ENCODE measurements around the gene FRMD1.

FRMD1 gene

GRCh38 chr6:168095171-168095691 is 16.2 kb upstream of the FRMD1 start:
- WGBS (ENCODE audit: insufficient coverage, insufficient read length), result no CpG with 5 or more reads among the region's 17 CpGs
- H3K36me3 ChIP-seq (ENCODE audit: control insufficient read depth, insufficient read depth, low read length), result no peaks in the 10 kb centered on the region
- H3K9me3 ChIP-seq (ENCODE audit: control insufficient read depth, insufficient read depth, low read length), result no peaks in the 10 kb centered on the region
- DNase-seq (ENCODE audit: low read depth, low spot score), result no peak
- no peak overlapping the region for H3K4me3 ChIP-seq (ENCODE audit: low read length)
- H3K4me1 ChIP-seq (ENCODE audit: control insufficient read depth, insufficient read depth, low read length), result peaks cover 4% of the 10 kb centered on the region
- H3K27me3 ChIP-seq (ENCODE audit: control insufficient read depth, insufficient read depth, low read length), result peaks cover under 1% of the 10 kb centered on the region
- H3K27ac ChIP-seq (ENCODE audit: low read length), result no peak overlapping the region

GRCh38 chr6:168093634-168094033 is 14.6 kb upstream of the FRMD1 start:
- H3K27ac ChIP-seq (ENCODE audit: low read length), result no peak overlapping the region
- WGBS (ENCODE audit: insufficient coverage, insufficient read length), result no CpG with 5 or more reads among the region's 11 CpGs
- H3K36me3 ChIP-seq (ENCODE audit: control insufficient read depth, insufficient read depth, low read length), result no peaks in the 10 kb centered on the region
- H3K9me3 ChIP-seq (ENCODE audit: control insufficient read depth, insufficient read depth, low read length), result no peaks in the 10 kb centered on the region
- no peak overlapping the region for H3K4me3 ChIP-seq (ENCODE audit: low read length)
- no peaks in the 10 kb centered on the region for H3K27me3 ChIP-seq (ENCODE audit: control insufficient read depth, insufficient read depth, low read length)
- no peak for DNase-seq (ENCODE audit: low read depth, low spot score)
- H3K4me1 ChIP-seq (ENCODE audit: control insufficient read depth, insufficient read depth, low read length), result peaks cover 3% of the 10 kb centered on the region

GRCh38 chr6:168093071-168093505 is 14.1 kb upstream of the FRMD1 start:
- DNase-seq (ENCODE audit: low read depth, low spot score), result no peak
- Histone ChIP-seq H3K4me3 (ENCODE audit: low read length) (no peak overlapping the region), H3K36me3 (ENCODE audit: control insufficient read depth, insufficient read depth, low read length) (no peaks in the 10 kb centered on the region), H3K4me1 (ENCODE audit: control insufficient read depth, insufficient read depth, low read length) (peaks cover 4% of the 10 kb centered on the region), H3K27ac (ENCODE audit: low read length) (no peak overlapping the region), H3K27me3 (ENCODE audit: control insufficient read depth, insufficient read depth, low read length) (no peaks in the 10 kb centered on the region), H3K9me3 (ENCODE audit: control insufficient read depth, insufficient read depth, low read length) (no peaks in the 10 kb centered on the region)
- no CpG with 5 or more reads among the region's 12 CpGs for WGBS (ENCODE audit: insufficient coverage, insufficient read length)

- Histone ChIP-seq H3K27me3 (ENCODE audit: control insufficient read depth, insufficient read depth, low read length) (no peaks in the 10 kb centered on the region), H3K4me1 (ENCODE audit: control insufficient read depth, insufficient read depth, low read length) (peaks cover 4% of the 10 kb centered on the region), H3K9me3 (ENCODE audit: control insufficient read depth, insufficient read depth, low read length) (no peaks in the 10 kb centered on the region), H3K4me3 (ENCODE audit: low read length) (no peak overlapping the region), H3K36me3 (ENCODE audit: control insufficient read depth, insufficient read depth, low read length) (no peaks in the 10 kb centered on the region), H3K27ac (ENCODE audit: low read length) (no peak overlapping the region)
- no peak for DNase-seq (ENCODE audit: low read depth, low spot score)
- WGBS (ENCODE audit: insufficient coverage, insufficient read length), result no CpG with 5 or more reads among the region's 8 CpGs
These were observed 13.5 kb upstream of the FRMD1 start for GRCh38 chr6:168092541-168092940.

- Histone ChIP-seq H3K9me3 (ENCODE audit: control insufficient read depth, insufficient read depth, low read length) (no peaks in the 10 kb centered on the region), H3K4me3 (ENCODE audit: low read length) (no peak overlapping the region), H3K27me3 (ENCODE audit: control insufficient read depth, insufficient read depth, low read length) (no peaks in the 10 kb centered on the region), H3K27ac (ENCODE audit: low read length) (no peak overlapping the region), H3K36me3 (ENCODE audit: control insufficient read depth, insufficient read depth, low read length) (no peaks in the 10 kb centered on the region), H3K4me1 (ENCODE audit: control insufficient read depth, insufficient read depth, low read length) (peaks cover 4% of the 10 kb centered on the region)
- no peak for DNase-seq (ENCODE audit: low read depth, low spot score)
- no CpG with 5 or more reads among the region's 28 CpGs for WGBS (ENCODE audit: insufficient coverage, insufficient read length)
These were observed 12.6 kb upstream of the FRMD1 start for GRCh38 chr6:168091381-168092264.

DNA sequence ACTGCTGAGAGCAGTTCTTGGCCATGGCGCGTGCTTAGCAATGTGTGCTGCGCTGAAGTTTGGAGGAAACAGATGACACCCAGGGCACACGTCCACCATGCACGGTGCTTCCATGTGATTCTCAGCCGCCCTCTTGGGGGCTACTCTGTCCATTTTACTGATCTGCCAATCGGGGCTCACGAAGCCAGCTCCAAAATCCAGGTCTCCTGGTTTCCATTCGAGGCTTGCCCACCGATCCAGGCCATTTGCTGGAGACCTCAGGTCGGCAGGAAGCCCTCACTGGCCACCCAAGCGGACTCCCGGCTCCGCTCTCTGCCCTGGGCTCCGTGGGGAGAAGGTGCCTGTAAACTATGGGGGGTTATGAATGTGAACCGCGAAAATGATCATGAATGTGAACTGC is 11.7 kb upstream of the FRMD1 start:
- H3K9me3 ChIP-seq (ENCODE audit: control insufficient read depth, insufficient read depth, low read length), result no peaks in the 10 kb centered on the region
- no CpG with 5 or more reads among the region's 17 CpGs for WGBS (ENCODE audit: insufficient coverage, insufficient read length)
- DNase-seq (ENCODE audit: low read depth, low spot score), result no peak
- peaks cover 4% of the 10 kb centered on the region for H3K4me1 ChIP-seq (ENCODE audit: control insufficient read depth, insufficient read depth, low read length)
- no peaks in the 10 kb centered on the region for H3K27me3 ChIP-seq (ENCODE audit: control insufficient read depth, insufficient read depth, low read length)
- H3K4me3 ChIP-seq (ENCODE audit: low read length), result no peak overlapping the region
- H3K36me3 ChIP-seq (ENCODE audit: control insufficient read depth, insufficient read depth, low read length), result no peaks in the 10 kb centered on the region
- no peak overlapping the region for H3K27ac ChIP-seq (ENCODE audit: low read length)

DNA sequence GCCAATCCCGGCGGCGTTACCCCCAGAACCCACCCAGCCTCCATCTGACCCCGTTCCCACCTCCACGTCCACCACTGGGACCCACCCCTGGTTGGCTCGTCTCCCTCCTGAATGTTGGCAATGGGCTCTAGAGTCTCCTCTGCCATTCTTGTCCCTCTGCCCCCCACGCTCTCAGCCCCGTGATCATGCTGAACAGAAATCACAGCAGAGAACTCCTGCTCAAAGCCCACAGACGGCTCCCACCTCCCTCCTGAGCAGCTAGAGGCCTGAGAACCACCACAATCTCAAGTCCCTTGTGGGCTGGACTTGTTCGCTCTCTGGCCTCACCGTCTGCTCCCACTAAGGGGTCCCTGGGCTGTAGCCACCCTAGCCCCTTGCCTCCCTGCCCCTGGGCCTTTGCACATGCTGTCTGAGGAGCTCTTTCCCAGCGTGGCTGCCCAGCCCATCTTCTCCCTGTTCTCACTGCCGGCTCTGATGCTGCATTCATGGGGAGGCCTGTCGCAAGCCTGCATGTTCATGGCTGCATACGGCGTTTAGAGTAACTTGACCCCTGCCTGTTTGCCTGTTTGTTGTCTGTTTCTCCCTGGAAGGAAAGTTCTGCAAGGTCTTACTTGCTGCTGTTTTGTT is 11.2 kb upstream of the FRMD1 start:
- Histone ChIP-seq H3K27ac (ENCODE audit: low read length) (no peak overlapping the region), H3K27me3 (ENCODE audit: control insufficient read depth, insufficient read depth, low read length) (no peaks in the 10 kb centered on the region), H3K9me3 (ENCODE audit: control insufficient read depth, insufficient read depth, low read length) (no peaks in the 10 kb centered on the region), H3K4me1 (ENCODE audit: control insufficient read depth, insufficient read depth, low read length) (peaks cover 4% of the 10 kb centered on the region), H3K4me3 (ENCODE audit: low read length) (no peak overlapping the region), H3K36me3 (ENCODE audit: control insufficient read depth, insufficient read depth, low read length) (no peaks in the 10 kb centered on the region)
- no CpG with 5 or more reads among the region's 16 CpGs for WGBS (ENCODE audit: insufficient coverage, insufficient read length)
- DNase-seq (ENCODE audit: low read depth, low spot score), result no peak

DNA sequence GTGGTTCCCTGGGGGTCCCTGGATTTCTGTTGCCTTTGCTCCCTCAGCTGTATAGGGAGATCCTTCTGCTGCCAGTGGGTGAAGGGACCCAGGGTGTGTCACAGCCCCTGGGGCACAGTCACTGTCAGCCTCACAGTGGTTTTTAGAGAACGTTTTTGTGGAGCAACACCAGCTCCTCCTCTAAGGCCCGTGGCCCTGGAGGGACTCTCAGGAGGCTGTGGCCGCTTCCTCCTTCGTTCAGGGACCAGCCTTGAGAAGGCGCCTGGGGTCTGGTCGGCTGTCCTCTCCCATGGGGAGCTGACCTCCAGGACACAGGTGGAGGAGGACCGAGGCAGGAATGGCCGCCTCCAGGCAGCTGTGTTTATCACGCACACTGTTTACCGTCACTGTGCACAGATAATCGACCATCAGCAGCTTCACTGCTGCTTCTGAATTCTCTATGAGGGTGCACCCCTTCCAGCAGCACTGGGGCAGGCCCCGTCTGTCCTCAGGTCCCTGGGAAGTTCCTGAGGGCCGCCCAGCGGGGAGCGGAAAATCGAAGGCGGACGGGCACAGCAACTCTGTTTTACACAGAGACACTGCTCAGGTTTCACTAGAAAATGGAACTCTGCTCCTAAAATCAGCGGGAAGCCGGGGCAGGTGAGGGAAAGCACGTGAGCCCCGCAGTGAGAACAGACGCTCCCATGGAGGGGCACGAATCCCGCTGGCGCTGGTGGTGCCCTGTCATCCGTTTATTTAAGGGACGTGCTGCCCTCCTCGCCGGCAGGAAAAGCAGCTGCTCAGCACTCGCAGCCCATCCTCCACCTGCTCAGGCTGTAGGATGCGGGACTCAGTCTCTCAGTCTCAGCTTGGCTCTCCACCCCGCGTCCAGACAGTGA is 10.4 kb upstream of the FRMD1 start:
- Histone ChIP-seq H3K4me3 (ENCODE audit: low read length) (no peak overlapping the region), H3K36me3 (ENCODE audit: control insufficient read depth, insufficient read depth, low read length) (no peaks in the 10 kb centered on the region), H3K27me3 (ENCODE audit: control insufficient read depth, insufficient read depth, low read length) (no peaks in the 10 kb centered on the region), H3K27ac (ENCODE audit: low read length) (no peak overlapping the region), H3K9me3 (ENCODE audit: control insufficient read depth, insufficient read depth, low read length) (no peaks in the 10 kb centered on the region), H3K4me1 (ENCODE audit: control insufficient read depth, insufficient read depth, low read length) (peaks cover 4% of the 10 kb centered on the region)
- no peak for DNase-seq (ENCODE audit: low read depth, low spot score)
- no CpG with 5 or more reads among the region's 34 CpGs for WGBS (ENCODE audit: insufficient coverage, insufficient read length)

DNA sequence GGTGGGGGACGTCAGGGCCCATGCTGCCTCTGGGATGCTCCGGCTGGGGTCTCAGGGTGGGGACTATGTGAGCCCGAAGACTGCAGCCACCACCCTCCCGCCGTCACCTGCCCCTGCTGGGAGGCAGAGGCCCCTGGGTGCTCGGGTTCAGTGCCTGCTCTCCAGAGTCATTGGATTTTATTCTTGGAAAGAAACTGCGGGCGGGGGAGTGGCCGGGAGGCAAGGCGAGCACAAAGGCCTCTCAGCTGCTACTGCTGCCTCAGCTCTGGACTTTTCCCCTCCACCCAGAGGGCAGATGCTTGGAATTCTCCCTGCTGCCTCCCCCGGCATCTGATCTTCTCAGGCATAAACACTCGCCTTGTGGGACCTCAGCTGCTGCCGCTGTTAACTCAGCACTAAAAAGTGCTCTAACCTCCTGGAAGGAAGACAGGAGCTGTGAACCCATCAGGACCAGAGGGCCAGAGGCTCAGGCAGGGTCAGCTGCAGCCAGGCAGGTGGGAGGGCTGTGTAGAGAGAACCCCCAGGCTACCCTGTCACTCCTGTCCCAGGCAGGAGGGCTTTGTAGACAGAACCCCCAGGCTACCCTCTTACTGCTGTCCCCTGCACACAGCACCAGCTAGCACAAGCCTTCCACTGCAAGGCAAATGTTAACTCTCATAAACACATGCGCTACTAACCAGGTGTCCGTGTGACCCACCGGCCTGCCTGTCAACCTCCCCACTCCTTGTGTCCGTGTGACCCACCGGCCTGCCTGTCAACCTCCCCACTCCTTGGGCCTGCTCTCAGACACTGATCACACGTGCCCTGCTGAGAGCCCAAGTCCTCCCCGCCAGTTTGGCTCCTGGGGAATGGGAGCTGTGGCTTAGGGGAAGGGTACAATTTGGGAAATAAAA is 9.4 kb upstream of the FRMD1 start:
- Histone ChIP-seq H3K4me1 (ENCODE audit: control insufficient read depth, insufficient read depth, low read length) (peaks cover 4% of the 10 kb centered on the region), H3K9me3 (ENCODE audit: control insufficient read depth, insufficient read depth, low read length) (no peaks in the 10 kb centered on the region), H3K27ac (ENCODE audit: low read length) (no peak overlapping the region), H3K27me3 (ENCODE audit: control insufficient read depth, insufficient read depth, low read length) (no peaks in the 10 kb centered on the region), H3K4me3 (ENCODE audit: low read length) (no peak overlapping the region), H3K36me3 (ENCODE audit: control insufficient read depth, insufficient read depth, low read length) (no peaks in the 10 kb centered on the region)
- WGBS (ENCODE audit: insufficient coverage, insufficient read length), result no CpG with 5 or more reads among the region's 20 CpGs
- DNase-seq (ENCODE audit: low read depth, low spot score), result no peak
